ENCODE measurements around the gene PROSER3. TPM values are rescaled to one million over a fixed set of nuclear protein-coding genes. Genes with fewer than 3 reads are reported as not detected.
A peak's percentile ranks its signal among the peaks of the same experiment; 100 is the strongest.

The PROSER3 gene
- total and polyA plus RNA-seq, 2 of the 13 experiments (the other 11 are each of a cell fraction or from before 2014, with no cell fraction given): 5.1 to 5.7 TPM

GRCh38 chr19:35767288-35768081 is 9.5 kb downstream of the PROSER3 start (continued):
- TF ChIP-seq ZIK1 (CRISPR knock-in tag; IDR thresholded peaks at IDR 0.05; ENCODE audit: borderline replicate concordance, low read depth): no peak
- TF ChIP-seq ZNF101 (CRISPR knock-in tag; IDR thresholded peaks at IDR 0.05; ENCODE audit: borderline replicate concordance, low read depth): no peak
- TF ChIP-seq ZNF614 (CRISPR knock-in tag; IDR thresholded peaks at IDR 0.05; ENCODE audit: borderline replicate concordance): peak; percentile 26; the same call in 1 of the 2 replicates
- TF ChIP-seq ZSCAN20 (CRISPR knock-in tag; IDR thresholded peaks at IDR 0.05; ENCODE audit: borderline replicate concordance): no peak
- no peak for TF ChIP-seq ZNF75D (CRISPR knock-in tag; IDR thresholded peaks at IDR 0.05; ENCODE audit: borderline replicate concordance)
- no peak for TF ChIP-seq TFDP1 (CRISPR knock-in tag; IDR thresholded peaks at IDR 0.05; ENCODE audit: borderline replicate concordance)
- TF ChIP-seq MYPOP (CRISPR knock-in tag; IDR thresholded peaks at IDR 0.05): no peak
- no peak for TF ChIP-seq ELF4 (CRISPR knock-in tag; IDR thresholded peaks at IDR 0.05; ENCODE audit: borderline replicate concordance)
- TF ChIP-seq STAT6 (CRISPR knock-in tag; IDR thresholded peaks at IDR 0.05; ENCODE audit: borderline replicate concordance): no peak
- TF ChIP-seq MXD1 (CRISPR knock-in tag; IDR thresholded peaks at IDR 0.05): no peak
- peak; percentile 25; the same call in 1 of the 2 replicates for TF ChIP-seq ZSCAN9 (CRISPR knock-in tag; IDR thresholded peaks at IDR 0.05; ENCODE audit: borderline replicate concordance)
- no peak for TF ChIP-seq PRDM4 (CRISPR knock-in tag; IDR thresholded peaks at IDR 0.05; ENCODE audit: borderline replicate concordance)
- no peak for TF ChIP-seq MLX (CRISPR knock-in tag; IDR thresholded peaks at IDR 0.05)
- TF ChIP-seq PPARG (CRISPR knock-in tag; conservative IDR thresholded peaks at IDR 0.05): 0 out of 2 replicates have a peak, but pooled peaks have one; percentile 13
- no peak for TF ChIP-seq JUND (CRISPR knock-in tag; IDR thresholded peaks at IDR 0.05)
- no peak for TF ChIP-seq ZNF263 (CRISPR knock-in tag; IDR thresholded peaks at IDR 0.05)
- TF ChIP-seq NFKB2 (CRISPR knock-in tag; IDR thresholded peaks at IDR 0.05; ENCODE audit: borderline replicate concordance): no peak; the same call in 1 of the 2 replicates
- TF ChIP-seq TBX3 (IDR thresholded peaks at IDR 0.05; ENCODE audit: borderline replicate concordance): no peak
- no peak for TF ChIP-seq SUZ12 (IDR thresholded peaks at IDR 0.05; ENCODE audit: low read depth, low read length)

Data from HepG2 (cell line).